T-helper 2 cell treated with Interferon-gamma antibody and Interleukin-4, amounts not matched to agents 5 μg/mL and 100 μg/mL, for 36 hours (primary cell): ENCODE data around the gene DHX35.

Source experiments
- DNase-seq: peaks from one replicate; pipeline ENCODE4 v3.0.0; 2021; ENCODE audit warnings: low spot score
- H3K27ac Mint-ChIP-seq: one replicate; pipeline ENCODE4 v1.8.0; 2021; ENCODE audit warnings: mild to moderate bottlenecking, mixed read lengths
- H3K27me3 Mint-ChIP-seq: one replicate; pipeline ENCODE4 v1.8.0; 2021; ENCODE audit warnings: low read depth, mixed read lengths
- H3K36me3 Mint-ChIP-seq: one replicate; pipeline ENCODE4 v1.8.0; 2021; ENCODE audit warnings: low read depth, mixed read lengths
- H3K4me1 Mint-ChIP-seq: one replicate; pipeline ENCODE4 v1.8.0; 2021; ENCODE audit warnings: low read depth, mixed read lengths
- H3K4me3 Mint-ChIP-seq: one replicate; pipeline ENCODE4 v1.8.0; 2022; ENCODE audit warnings: mild to moderate bottlenecking, moderate library complexity, mixed read lengths
- H3K9me3 Mint-ChIP-seq: one replicate; pipeline ENCODE4 v1.8.0; 2021; ENCODE audit warnings: mixed read lengths

The DHX35 gene

GRCh38 chr20:38932457-38933120 is 29.6 kb upstream of the DHX35 start:
- Mint-ChIP-seq H3K4me3 (no peak overlapping the region), H3K27me3 (no peaks in the 10 kb centered on the region), H3K4me1 (peaks cover 40% of the 10 kb centered on the region), H3K9me3 (no peaks in the 10 kb centered on the region), H3K36me3 (peaks cover 26% of the 10 kb centered on the region), H3K27ac (peak overlapping the region; percentile 67)
- DNase-seq = no peak

DNA sequence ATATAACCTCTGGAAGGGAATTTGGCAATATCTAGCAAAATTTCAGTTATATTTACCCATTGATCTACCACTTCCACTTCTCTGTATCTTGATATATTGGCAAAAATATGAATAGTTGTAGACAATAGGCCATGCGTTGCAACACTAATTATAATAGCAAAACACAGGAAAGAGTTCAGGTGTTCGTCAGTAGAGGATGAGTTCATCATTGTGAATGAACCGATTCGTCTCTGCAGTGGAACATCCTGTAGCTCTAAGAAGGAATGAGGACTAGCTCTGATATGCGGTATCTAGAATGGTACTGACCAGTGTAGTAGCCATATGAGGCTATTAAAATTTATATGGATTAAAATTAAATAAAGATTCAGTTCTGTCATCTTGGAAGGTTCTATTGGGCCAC is 27.6 kb upstream of the DHX35 start:
- Mint-ChIP-seq H3K27ac (no peak overlapping the region), H3K4me1 (peaks cover 35% of the 10 kb centered on the region), H3K27me3 (no peaks in the 10 kb centered on the region), H3K36me3 (peaks cover 26% of the 10 kb centered on the region), H3K4me3 (no peak overlapping the region), H3K9me3 (no peaks in the 10 kb centered on the region)
- DNase-seq = no peak

DNA sequence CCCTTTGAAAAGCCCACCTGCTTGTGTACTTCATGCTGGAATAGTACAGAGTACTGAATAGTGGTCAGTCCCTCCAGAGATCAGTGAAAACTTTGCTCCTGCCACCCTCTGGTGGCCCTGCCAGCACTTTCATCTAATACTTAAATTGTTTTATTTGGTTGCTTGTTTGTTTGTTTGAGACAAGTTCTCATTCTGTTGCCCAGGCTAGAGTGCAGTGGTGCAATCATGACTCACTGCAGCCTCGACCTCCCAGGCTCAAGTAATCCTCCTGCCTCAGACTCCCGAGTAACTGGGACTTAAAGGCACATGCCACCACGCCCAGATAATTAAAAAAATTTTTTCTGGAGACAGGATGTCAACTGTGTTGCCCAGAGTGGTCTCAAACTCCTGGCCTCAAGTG is 26.9 kb upstream of the DHX35 start:
- Mint-ChIP-seq H3K27ac (no peak overlapping the region), H3K4me3 (no peak overlapping the region), H3K36me3 (peaks cover 20% of the 10 kb centered on the region), H3K4me1 (peaks cover 28% of the 10 kb centered on the region), H3K27me3 (no peaks in the 10 kb centered on the region), H3K9me3 (no peaks in the 10 kb centered on the region)
- no peak for DNase-seq

- H3K9me3 Mint-ChIP-seq = no peaks in the 10 kb centered on the region
- no peak for DNase-seq
- H3K36me3 Mint-ChIP-seq = peaks cover 22% of the 10 kb centered on the region
These were observed 26.2 kb upstream of the DHX35 start for GRCh38 chr20:38935967-38936407.

GRCh38 chr20:38937000-38937399 is 25.1 kb upstream of the DHX35 start:
- Mint-ChIP-seq H3K9me3 (no peaks in the 10 kb centered on the region), H3K36me3 (peaks cover 27% of the 10 kb centered on the region), H3K4me1 (peaks cover 22% of the 10 kb centered on the region), H3K4me3 (no peak overlapping the region), H3K27me3 (no peaks in the 10 kb centered on the region), H3K27ac (no peak overlapping the region)
- DNase-seq = no peak

More at GRCh38 chr20:38935967-38936407, 26.2 kb upstream of the DHX35 start:
- H3K4me3 Mint-ChIP-seq = no peak overlapping the region
- peaks cover 25% of the 10 kb centered on the region for H3K4me1 Mint-ChIP-seq
- no peak overlapping the region for H3K27ac Mint-ChIP-seq
- no peaks in the 10 kb centered on the region for H3K27me3 Mint-ChIP-seq

- Mint-ChIP-seq H3K4me1 (peaks cover 20% of the 10 kb centered on the region), H3K27ac (no peak overlapping the region), H3K27me3 (no peaks in the 10 kb centered on the region), H3K36me3 (peaks cover 33% of the 10 kb centered on the region), H3K4me3 (no peak overlapping the region), H3K9me3 (no peaks in the 10 kb centered on the region)
- DNase-seq = no peak
These were observed 24.1 kb upstream of the DHX35 start for GRCh38 chr20:38937978-38938473.

- Mint-ChIP-seq H3K27me3 (no peaks in the 10 kb centered on the region), H3K4me3 (no peak overlapping the region), H3K9me3 (no peaks in the 10 kb centered on the region), H3K4me1 (peaks cover 20% of the 10 kb centered on the region), H3K36me3 (peaks cover 40% of the 10 kb centered on the region), H3K27ac (no peak overlapping the region)
- no peak for DNase-seq
These were observed 22.5 kb upstream of the DHX35 start for GRCh38 chr20:38939686-38940085.

DNA sequence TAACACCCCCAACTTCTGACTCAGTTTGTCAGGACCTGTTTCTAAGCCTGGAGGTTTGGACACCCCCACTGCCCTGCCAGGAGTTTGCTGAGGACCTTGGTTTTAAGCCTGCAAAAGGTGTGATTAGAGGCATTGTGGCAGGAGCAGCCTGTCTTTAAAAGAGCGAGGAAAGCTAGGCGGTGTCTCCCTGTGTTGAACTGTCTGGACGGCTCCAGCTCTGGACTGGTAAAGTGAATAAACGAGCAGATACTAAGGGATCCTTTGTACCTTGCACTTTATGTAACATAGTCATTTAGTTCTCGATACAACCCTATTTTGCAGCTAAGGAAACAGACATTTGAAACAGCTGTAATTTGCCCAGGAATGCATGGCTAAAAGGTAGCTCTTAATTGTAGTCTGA is 21.5 kb upstream of the DHX35 start:
- H3K27ac Mint-ChIP-seq = no peak overlapping the region
- H3K4me3 Mint-ChIP-seq = no peak overlapping the region
- no peak for DNase-seq
- H3K27me3 Mint-ChIP-seq = no peaks in the 10 kb centered on the region
- peaks cover 20% of the 10 kb centered on the region for H3K4me1 Mint-ChIP-seq
- H3K9me3 Mint-ChIP-seq = no peaks in the 10 kb centered on the region
- peaks cover 41% of the 10 kb centered on the region for H3K36me3 Mint-ChIP-seq

DNA sequence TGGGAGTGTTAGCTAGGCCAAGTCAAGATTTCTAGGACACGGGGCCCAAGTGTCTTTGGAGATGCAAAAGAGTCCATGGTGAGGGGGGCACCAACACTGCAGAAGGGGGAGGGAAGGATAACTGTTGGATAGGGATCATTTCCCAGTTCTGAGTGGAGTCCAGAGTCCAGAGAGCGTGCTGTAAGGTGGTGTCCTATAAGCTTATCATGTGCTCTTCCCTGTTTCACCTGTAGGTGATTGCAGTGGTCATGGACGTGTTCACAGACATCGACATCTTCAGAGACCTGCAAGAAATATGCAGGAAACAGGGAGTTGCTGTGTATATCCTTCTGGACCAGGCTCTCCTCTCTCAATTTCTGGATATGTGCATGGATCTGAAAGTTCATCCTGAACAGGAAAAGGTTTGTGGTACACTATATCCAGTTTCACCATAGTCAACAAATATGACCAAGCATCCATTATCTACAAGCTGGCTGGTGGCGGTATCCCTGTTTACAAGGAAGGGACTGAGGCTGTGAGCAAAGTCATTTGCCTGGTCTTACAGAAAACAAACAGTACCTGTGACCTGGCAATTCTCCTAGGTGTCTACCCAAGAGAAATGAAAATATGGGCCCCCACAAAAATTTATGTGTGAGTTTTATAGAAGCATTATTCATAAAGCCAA is 20.3 kb upstream of the DHX35 start:
- no peak for DNase-seq
- Mint-ChIP-seq H3K36me3 (peaks cover 47% of the 10 kb centered on the region), H3K27me3 (no peaks in the 10 kb centered on the region), H3K4me3 (no peak overlapping the region), H3K4me1 (peaks cover 13% of the 10 kb centered on the region), H3K27ac (no peak overlapping the region), H3K9me3 (no peaks in the 10 kb centered on the region)

DNA sequence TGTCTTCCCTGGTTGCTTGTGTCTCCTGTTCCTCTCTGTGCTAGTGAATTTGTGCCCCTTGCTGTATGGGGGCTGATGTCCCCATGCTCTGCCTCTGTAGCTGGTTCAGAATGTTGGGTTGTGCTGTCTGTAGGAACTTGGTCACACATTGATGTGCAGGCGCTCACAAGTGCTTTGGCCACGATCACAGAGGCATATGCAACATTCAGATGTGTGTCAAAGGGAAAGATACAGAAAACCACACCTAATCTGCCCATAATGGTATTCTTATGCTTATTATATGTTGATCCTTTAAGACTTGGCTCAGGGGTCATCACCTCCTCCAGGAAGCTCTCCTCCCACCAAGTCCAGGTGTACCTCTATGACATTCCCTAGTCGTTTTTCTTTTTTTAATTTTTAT is 17.1 kb upstream of the DHX35 start:
- DNase-seq = no peak
- Mint-ChIP-seq H3K4me1 (peaks cover 2% of the 10 kb centered on the region), H3K27me3 (no peaks in the 10 kb centered on the region), H3K27ac (no peak overlapping the region), H3K36me3 (peaks cover 55% of the 10 kb centered on the region), H3K4me3 (no peak overlapping the region), H3K9me3 (no peaks in the 10 kb centered on the region)

GRCh38 chr20:38946836-38947235 is 15.3 kb upstream of the DHX35 start:
- H3K36me3 Mint-ChIP-seq = peaks cover 62% of the 10 kb centered on the region

GRCh38 chr20:38947931-38948362 is 14.2 kb upstream of the DHX35 start:
- DNase-seq = no peak
- Mint-ChIP-seq H3K27me3 (no peaks in the 10 kb centered on the region), H3K36me3 (peaks cover 62% of the 10 kb centered on the region), H3K4me1 (peaks cover 2% of the 10 kb centered on the region), H3K4me3 (no peak overlapping the region), H3K27ac (no peak overlapping the region), H3K9me3 (no peaks in the 10 kb centered on the region)

More at GRCh38 chr20:38946836-38947235, 15.3 kb upstream of the DHX35 start:
- H3K27ac Mint-ChIP-seq = no peak overlapping the region
- no peaks in the 10 kb centered on the region for H3K27me3 Mint-ChIP-seq
- no peak overlapping the region for H3K4me3 Mint-ChIP-seq
- no peaks in the 10 kb centered on the region for H3K9me3 Mint-ChIP-seq
- peaks cover 2% of the 10 kb centered on the region for H3K4me1 Mint-ChIP-seq
- DNase-seq = no peak

DNA sequence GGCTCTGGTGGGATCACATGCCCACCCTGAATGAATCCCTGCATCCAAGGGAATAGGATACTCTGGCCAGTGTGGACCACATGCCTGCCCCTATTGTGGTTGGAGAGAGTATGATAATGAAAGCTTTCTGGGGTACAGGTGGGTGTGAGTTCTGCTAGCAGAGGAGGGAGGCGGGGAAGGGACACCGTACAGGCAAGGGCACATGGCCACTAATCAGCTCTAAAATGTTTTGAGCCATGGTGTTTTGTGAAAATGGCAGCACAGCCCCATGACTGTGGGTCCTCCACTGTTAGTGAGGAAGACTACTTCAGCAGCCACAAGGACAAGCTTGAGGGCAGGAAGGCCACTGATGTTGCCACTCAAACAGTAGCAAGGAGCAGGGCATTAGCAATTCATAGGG is 11.9 kb upstream of the DHX35 start:
- Mint-ChIP-seq H3K4me3 (no peak overlapping the region), H3K27ac (no peak overlapping the region), H3K9me3 (no peaks in the 10 kb centered on the region), H3K4me1 (no peaks in the 10 kb centered on the region), H3K36me3 (peaks cover 54% of the 10 kb centered on the region), H3K27me3 (no peaks in the 10 kb centered on the region)
- no peak for DNase-seq

GRCh38 chr20:38951611-38952010 is 10.5 kb upstream of the DHX35 start:
- Mint-ChIP-seq H3K9me3 (no peaks in the 10 kb centered on the region), H3K4me3 (no peak overlapping the region), H3K4me1 (no peaks in the 10 kb centered on the region), H3K27me3 (no peaks in the 10 kb centered on the region), H3K36me3 (peaks cover 48% of the 10 kb centered on the region), H3K27ac (no peak overlapping the region)
- DNase-seq = no peak
